ENCODE results near the gene FBXL17.

FBXL17 gene

DNA sequence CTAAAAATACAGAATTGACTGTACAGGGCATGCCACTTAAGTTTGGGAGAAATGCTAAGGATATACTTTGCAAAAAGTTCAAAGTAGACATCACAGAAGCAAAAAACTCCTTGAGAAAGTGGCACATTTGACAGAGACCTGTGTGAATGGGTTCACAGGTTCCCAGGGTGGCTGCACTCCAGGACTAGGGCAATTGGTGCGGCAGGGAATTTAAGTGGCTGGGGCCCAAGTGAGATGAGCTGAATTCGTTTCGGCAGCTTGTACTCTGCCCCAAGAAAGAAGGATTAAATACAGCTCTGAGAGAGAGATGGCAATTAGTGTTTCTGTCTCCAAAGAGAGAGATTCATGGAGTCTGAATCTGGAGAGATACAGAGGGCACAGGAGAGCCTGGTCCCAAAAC is 280.1 kb downstream of the FBXL17 start:
- H3K9me3 Mint-ChIP-seq, result no peaks in the 10 kb centered on the region
- H3K4me3 Mint-ChIP-seq, result no peak overlapping the region
- H3K36me3 Mint-ChIP-seq (ENCODE audit: low read depth), result peaks cover 17% of the 10 kb centered on the region
- no peak overlapping the region for H3K27ac Mint-ChIP-seq
- H3K4me1 Mint-ChIP-seq (ENCODE audit: low read depth), result no peaks in the 10 kb centered on the region
- H3K27me3 Mint-ChIP-seq, result no peaks in the 10 kb centered on the region

DNA sequence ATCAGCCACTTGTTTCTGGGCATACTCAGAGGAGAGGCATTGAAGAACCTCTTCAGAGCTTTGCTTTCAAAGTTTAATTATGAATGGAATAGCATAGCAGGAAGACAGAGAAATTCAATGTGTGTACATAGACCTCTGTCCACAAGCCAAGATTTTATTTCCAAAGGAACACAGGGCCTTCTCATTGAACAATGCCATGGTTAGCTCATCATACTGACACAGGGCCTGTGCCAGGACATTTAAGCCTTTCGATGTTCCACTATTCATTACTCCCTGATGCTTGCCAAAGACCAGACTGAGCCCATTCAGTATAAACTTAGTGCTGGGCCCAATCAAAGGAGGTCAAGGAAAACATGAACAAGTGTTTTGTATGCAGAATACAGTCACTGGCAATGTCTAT is 280.8 kb downstream of the FBXL17 start:
- Mint-ChIP-seq H3K4me1 (ENCODE audit: low read depth) (no peaks in the 10 kb centered on the region), H3K27me3 (no peaks in the 10 kb centered on the region), H3K4me3 (no peak overlapping the region), H3K9me3 (no peaks in the 10 kb centered on the region), H3K36me3 (ENCODE audit: low read depth) (peaks cover 17% of the 10 kb centered on the region), H3K27ac (no peak overlapping the region)

GRCh38 chr5:108094800-108095199 is 287.1 kb downstream of the FBXL17 start:
- H3K27ac Mint-ChIP-seq, result no peak overlapping the region
- H3K36me3 Mint-ChIP-seq (ENCODE audit: low read depth), result no peaks in the 10 kb centered on the region
- no peaks in the 10 kb centered on the region for H3K27me3 Mint-ChIP-seq
- no peaks in the 10 kb centered on the region for H3K9me3 Mint-ChIP-seq
- no peak overlapping the region for H3K4me3 Mint-ChIP-seq
- H3K4me1 Mint-ChIP-seq (ENCODE audit: low read depth), result no peaks in the 10 kb centered on the region

DNA sequence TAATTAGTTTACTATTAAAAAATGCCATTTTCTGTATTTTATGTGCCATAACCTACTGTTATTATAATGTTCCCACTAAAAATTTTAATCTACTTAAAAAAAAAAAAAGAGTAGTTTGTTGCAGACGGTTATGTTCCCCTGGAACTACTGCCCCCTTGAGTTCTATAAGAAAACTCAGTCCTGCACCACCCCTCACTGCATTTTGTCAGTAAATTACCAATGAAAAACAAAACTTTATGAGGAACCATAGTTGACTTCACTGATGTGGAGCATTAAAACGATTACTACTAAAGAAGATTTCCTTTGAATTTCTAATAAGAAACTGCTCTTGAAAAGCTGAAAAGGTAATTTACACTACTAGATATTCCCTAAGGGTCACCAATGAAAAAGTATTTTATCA is 288.7 kb downstream of the FBXL17 start:
- Mint-ChIP-seq H3K27ac (no peak overlapping the region), H3K27me3 (no peaks in the 10 kb centered on the region), H3K4me3 (no peak overlapping the region), H3K9me3 (no peaks in the 10 kb centered on the region), H3K4me1 (ENCODE audit: low read depth) (no peaks in the 10 kb centered on the region), H3K36me3 (ENCODE audit: low read depth) (no peaks in the 10 kb centered on the region)

DNA sequence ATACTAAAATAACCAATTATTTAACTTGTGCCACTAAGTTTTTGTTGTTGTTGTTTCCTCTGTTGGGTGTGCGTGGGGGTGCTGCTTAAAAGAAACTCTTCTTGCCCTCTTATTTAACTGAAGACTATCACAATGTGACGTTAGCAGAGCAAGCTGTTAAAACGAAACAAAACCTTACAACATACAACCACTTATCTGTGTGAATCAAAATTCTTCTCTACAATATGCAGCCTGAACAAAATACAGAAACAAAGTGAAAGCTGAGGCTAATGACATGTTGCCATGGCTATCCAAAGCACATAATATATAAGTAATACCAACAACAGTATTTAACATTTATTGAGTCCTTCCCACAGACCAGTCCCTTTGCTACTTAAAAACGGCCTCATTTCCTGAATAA is 291.0 kb downstream of the FBXL17 start:
- no peak overlapping the region for H3K27ac Mint-ChIP-seq
- no peaks in the 10 kb centered on the region for H3K27me3 Mint-ChIP-seq
- no peaks in the 10 kb centered on the region for H3K4me1 Mint-ChIP-seq (ENCODE audit: low read depth)
- H3K4me3 Mint-ChIP-seq, result no peak overlapping the region
- no peaks in the 10 kb centered on the region for H3K9me3 Mint-ChIP-seq
- peaks cover 6% of the 10 kb centered on the region for H3K36me3 Mint-ChIP-seq (ENCODE audit: low read depth)

GRCh38 chr5:108084105-108084504 is 297.8 kb downstream of the FBXL17 start:
- H3K4me3 Mint-ChIP-seq, result no peak overlapping the region
- H3K27ac Mint-ChIP-seq, result no peak overlapping the region
- H3K36me3 Mint-ChIP-seq (ENCODE audit: low read depth), result peaks cover 17% of the 10 kb centered on the region
- no peaks in the 10 kb centered on the region for H3K27me3 Mint-ChIP-seq
- no peaks in the 10 kb centered on the region for H3K9me3 Mint-ChIP-seq
- H3K4me1 Mint-ChIP-seq (ENCODE audit: low read depth), result no peaks in the 10 kb centered on the region

DNA sequence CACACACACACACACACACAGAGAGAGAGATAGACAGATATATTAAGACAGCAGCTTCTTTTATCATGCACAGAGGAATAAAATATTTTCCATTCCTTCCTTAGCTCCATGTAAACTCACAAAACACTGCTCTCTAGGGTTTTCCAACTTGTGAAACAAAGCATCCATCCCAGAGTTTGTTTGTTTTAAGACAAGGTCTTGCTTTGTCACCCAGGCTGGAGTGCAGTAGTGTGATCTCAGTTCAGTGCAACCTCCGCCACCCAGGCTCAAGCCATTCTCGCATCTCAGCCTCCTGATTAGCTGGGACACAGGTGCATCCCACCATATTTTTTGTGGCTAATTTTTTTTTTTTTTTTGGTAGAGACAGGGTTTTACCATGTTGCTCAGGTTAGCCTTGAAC is 298.7 kb downstream of the FBXL17 start:
- Mint-ChIP-seq H3K27me3 (no peaks in the 10 kb centered on the region), H3K4me3 (no peak overlapping the region), H3K4me1 (ENCODE audit: low read depth) (no peaks in the 10 kb centered on the region), H3K27ac (no peak overlapping the region), H3K9me3 (no peaks in the 10 kb centered on the region), H3K36me3 (ENCODE audit: low read depth) (peaks cover 17% of the 10 kb centered on the region)

- Mint-ChIP-seq H3K4me1 (ENCODE audit: low read depth) (no peaks in the 10 kb centered on the region), H3K27me3 (no peaks in the 10 kb centered on the region), H3K36me3 (ENCODE audit: low read depth) (peaks cover 11% of the 10 kb centered on the region)
These were observed 300.2 kb downstream of the FBXL17 start for GRCh38 chr5:108081707-108082106.

DNA sequence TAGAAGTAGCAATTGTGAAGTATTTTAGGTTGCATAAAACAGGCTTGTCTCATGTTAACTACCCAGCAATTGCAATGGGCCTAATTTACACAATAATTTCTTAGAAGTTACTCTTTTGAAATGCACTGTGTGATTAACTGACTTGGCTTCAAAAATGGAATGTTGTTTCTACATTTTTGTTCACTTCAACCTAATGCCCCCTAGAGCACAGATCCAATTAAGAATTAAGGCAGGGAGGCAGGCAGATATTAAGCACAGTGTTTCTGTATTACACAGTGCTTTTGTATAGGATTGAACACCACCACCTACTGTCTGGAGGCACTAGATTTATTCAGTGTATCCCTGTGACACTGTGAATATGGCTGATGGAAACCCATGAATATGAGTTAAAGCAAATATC is 302.1 kb downstream of the FBXL17 start:
- H3K9me3 Mint-ChIP-seq, result no peaks in the 10 kb centered on the region
- H3K4me3 Mint-ChIP-seq, result no peak overlapping the region
- no peaks in the 10 kb centered on the region for H3K27me3 Mint-ChIP-seq
- H3K4me1 Mint-ChIP-seq (ENCODE audit: low read depth), result no peaks in the 10 kb centered on the region
- H3K27ac Mint-ChIP-seq, result no peak overlapping the region
- H3K36me3 Mint-ChIP-seq (ENCODE audit: low read depth), result peaks cover 16% of the 10 kb centered on the region

More at GRCh38 chr5:108081707-108082106, 300.2 kb downstream of the FBXL17 start:
- Mint-ChIP-seq H3K4me3 (no peak overlapping the region), H3K9me3 (no peaks in the 10 kb centered on the region), H3K27ac (no peak overlapping the region)

DNA sequence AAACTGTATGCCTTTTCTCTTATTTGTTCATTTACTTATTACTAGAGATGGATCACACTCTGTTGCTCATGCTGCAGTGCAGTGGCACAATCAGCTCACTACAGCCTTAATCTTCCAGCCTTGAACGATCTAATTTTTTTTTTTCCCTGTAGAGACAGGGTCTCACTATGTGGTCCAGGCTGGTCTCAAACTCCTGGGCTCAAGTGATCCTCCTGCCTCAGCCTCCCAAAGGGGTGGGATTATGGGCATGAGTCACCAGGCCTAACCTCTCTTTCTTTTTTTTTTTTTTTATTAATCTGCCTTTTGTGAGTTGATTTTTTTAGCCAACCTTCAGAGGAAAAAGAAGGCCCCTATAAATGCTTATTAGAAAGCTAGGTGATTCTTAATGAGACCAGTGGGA is 303.0 kb downstream of the FBXL17 start:
- no peak overlapping the region for H3K27ac Mint-ChIP-seq
- H3K4me3 Mint-ChIP-seq, result no peak overlapping the region
- peaks cover 6% of the 10 kb centered on the region for H3K9me3 Mint-ChIP-seq
- H3K27me3 Mint-ChIP-seq, result no peaks in the 10 kb centered on the region
- H3K36me3 Mint-ChIP-seq (ENCODE audit: low read depth), result peaks cover 20% of the 10 kb centered on the region
- H3K4me1 Mint-ChIP-seq (ENCODE audit: low read depth), result no peaks in the 10 kb centered on the region

GRCh38 chr5:108078345-108078744 is 303.6 kb downstream of the FBXL17 start:
- H3K4me1 Mint-ChIP-seq (ENCODE audit: low read depth), result no peaks in the 10 kb centered on the region
- H3K27me3 Mint-ChIP-seq, result no peaks in the 10 kb centered on the region
- peaks cover 11% of the 10 kb centered on the region for H3K9me3 Mint-ChIP-seq
- H3K4me3 Mint-ChIP-seq, result no peak overlapping the region
- H3K27ac Mint-ChIP-seq, result no peak overlapping the region
- H3K36me3 Mint-ChIP-seq (ENCODE audit: low read depth), result peaks cover 20% of the 10 kb centered on the region

- Mint-ChIP-seq H3K27ac (no peak overlapping the region), H3K36me3 (ENCODE audit: low read depth) (peaks cover 12% of the 10 kb centered on the region), H3K4me1 (ENCODE audit: low read depth) (peaks cover 6% of the 10 kb centered on the region), H3K4me3 (no peak overlapping the region), H3K27me3 (no peaks in the 10 kb centered on the region), H3K9me3 (peaks cover 11% of the 10 kb centered on the region)
These were observed 307.3 kb downstream of the FBXL17 start for GRCh38 chr5:108074626-108075025.

GRCh38 chr5:108064302-108064701 is 317.6 kb downstream of the FBXL17 start:
- Mint-ChIP-seq H3K36me3 (ENCODE audit: low read depth) (no peaks in the 10 kb centered on the region), H3K4me1 (ENCODE audit: low read depth) (no peaks in the 10 kb centered on the region), H3K4me3 (no peak overlapping the region), H3K27ac (no peak overlapping the region), H3K9me3 (no peaks in the 10 kb centered on the region), H3K27me3 (no peaks in the 10 kb centered on the region)

GRCh38 chr5:108061941-108062340 is 320.0 kb downstream of the FBXL17 start:
- no peaks in the 10 kb centered on the region for H3K27me3 Mint-ChIP-seq
- no peak overlapping the region for H3K4me3 Mint-ChIP-seq
- H3K36me3 Mint-ChIP-seq (ENCODE audit: low read depth), result no peaks in the 10 kb centered on the region
- H3K27ac Mint-ChIP-seq, result no peak overlapping the region
- H3K9me3 Mint-ChIP-seq, result no peaks in the 10 kb centered on the region
- no peaks in the 10 kb centered on the region for H3K4me1 Mint-ChIP-seq (ENCODE audit: low read depth)

DNA sequence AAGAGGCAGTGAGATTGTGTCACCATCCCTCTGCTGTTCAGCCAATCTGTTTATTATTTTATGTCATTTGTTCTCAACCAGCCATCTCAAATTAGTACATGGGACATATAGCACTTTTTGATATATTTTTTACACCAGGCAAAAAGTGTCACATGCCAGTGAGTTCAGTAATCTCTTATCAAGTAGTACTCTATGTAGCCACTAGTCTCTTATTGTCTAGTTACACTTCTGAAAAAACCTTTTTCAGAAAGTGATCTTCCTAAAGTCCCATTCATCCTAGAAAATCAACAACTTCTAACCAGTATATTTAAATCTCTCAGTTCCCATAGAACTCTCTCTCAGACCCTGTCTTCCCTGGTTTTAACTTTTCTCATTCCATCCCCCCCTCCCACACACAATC is 321.6 kb downstream of the FBXL17 start:
- Mint-ChIP-seq H3K4me3 (no peak overlapping the region), H3K4me1 (ENCODE audit: low read depth) (no peaks in the 10 kb centered on the region), H3K27ac (no peak overlapping the region), H3K9me3 (no peaks in the 10 kb centered on the region), H3K27me3 (no peaks in the 10 kb centered on the region), H3K36me3 (ENCODE audit: low read depth) (no peaks in the 10 kb centered on the region)

DNA sequence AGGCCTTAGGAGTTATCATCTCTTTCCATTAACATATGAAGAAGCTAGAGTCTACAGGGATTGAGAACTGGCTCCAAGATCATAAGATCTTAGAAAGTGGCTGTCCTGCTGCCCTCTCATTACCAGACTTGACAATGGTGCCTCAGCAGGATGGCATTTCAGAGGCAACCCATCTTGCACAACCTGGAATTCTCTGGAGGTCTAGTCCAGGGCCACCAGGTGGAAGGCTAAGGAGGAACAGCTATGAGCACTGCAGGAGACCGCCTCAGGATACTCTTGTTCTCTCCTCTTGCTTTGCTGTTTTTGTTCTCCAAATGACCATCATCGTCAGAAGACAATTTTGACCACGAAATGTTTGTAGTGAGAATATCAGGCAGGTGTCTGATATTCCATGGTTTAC is 322.6 kb downstream of the FBXL17 start:
- peaks cover 6% of the 10 kb centered on the region for H3K36me3 Mint-ChIP-seq (ENCODE audit: low read depth)
- H3K27ac Mint-ChIP-seq, result no peak overlapping the region
- no peaks in the 10 kb centered on the region for H3K27me3 Mint-ChIP-seq
- H3K4me3 Mint-ChIP-seq, result no peak overlapping the region
- no peaks in the 10 kb centered on the region for H3K4me1 Mint-ChIP-seq (ENCODE audit: low read depth)
- H3K9me3 Mint-ChIP-seq, result no peaks in the 10 kb centered on the region

DNA sequence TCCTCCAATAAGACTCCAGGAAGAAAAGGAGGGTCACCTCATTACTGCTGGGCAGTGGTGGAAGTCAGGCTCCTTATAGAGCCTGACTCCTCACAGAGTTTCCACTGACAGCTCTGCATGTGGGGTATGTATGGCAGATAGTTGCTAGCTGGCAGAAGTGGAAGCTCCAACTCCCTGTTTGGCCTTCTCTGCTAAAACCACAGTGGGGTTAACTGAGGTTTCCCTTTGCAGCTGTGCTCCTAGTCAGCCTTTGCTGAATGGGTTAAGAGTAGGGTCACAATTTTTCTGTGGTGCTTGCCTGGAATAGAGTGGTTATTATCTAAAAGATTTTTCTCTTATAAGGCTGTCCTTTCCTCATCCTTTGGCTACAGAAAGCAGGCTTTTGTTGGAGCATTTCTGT is 327.5 kb downstream of the FBXL17 start:
- H3K4me1 Mint-ChIP-seq (ENCODE audit: low read depth), result no peaks in the 10 kb centered on the region
- peaks cover 50% of the 10 kb centered on the region for H3K36me3 Mint-ChIP-seq (ENCODE audit: low read depth)
- no peak overlapping the region for H3K27ac Mint-ChIP-seq
- H3K9me3 Mint-ChIP-seq, result peaks cover 22% of the 10 kb centered on the region
- H3K27me3 Mint-ChIP-seq, result no peaks in the 10 kb centered on the region
- H3K4me3 Mint-ChIP-seq, result no peak overlapping the region

Data from stimulated activated naive CD8-positive, alpha-beta T cell treated with anti-CD3 and anti-CD28 coated beads, Interleukin-15, Interleukin-2, amounts not matched to agents 100 ng/mL and 50 ng/mL, for 24 hours (primary cell).